ENCODE data around the gene GPR27.
A peak's percentile ranks its signal among the peaks of the same experiment; 100 is the strongest.

The GPR27 gene

DNA sequence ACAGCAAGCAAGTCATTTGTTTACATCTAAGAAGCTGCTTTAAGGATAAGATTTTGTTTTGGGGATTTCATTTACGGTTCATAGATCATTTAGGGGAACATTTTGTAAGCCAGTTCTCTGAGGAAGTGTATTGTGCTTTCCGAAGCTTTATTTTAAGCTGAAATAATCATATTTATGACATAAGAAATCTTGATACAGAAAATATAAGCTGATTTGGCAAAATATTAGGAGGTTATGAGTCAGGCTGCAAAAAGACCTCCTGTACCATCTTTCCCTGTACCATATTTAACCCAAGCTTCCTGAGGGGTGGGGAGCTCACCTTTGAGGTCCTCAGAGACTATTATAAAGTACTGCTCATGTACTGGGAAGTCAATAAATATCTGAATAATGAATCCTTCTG is 20.3 kb upstream of the GPR27 start:
- no peak for DNase-seq

GRCh38 chr3:71734881-71735280 is 18.8 kb upstream of the GPR27 start:
- DNase-seq, result no peak

DNA sequence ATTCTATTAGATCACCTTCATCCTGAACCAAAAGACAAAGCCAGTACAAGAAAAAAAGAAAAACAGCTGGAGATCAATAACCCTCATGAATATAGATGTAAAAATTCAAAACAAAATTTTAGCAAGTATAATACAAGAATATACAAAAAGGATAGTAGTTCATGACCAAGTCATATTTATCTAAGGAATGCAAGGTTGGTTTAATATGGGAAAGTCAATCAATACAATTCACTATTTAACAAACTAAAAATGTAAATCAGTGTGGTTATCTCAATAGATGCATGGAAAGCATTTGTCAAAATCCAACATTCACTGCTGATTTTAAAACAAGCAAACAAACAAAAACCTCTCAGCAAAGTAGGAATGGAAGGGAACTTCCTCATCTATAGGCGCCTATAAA is 11.0 kb upstream of the GPR27 start:
- no peak for DNase-seq

DNA sequence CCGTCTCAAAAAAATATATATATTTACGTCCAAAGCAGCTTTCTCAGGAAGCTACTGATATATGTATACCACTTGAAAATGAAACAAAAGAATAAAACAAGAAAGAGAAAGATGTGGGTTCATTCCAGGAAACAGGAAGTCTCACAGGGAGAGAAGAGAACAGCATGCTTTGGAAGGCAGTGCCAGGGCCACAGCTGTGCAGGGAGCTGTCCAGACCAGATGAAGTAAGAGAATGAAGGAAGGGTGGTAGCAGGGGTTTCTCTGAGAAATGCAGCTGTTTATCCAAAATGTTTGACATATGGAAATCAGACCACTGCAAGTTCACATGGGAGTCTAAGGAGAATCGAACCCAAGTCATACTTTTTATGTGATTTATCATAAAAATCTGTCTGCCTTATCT is 8.9 kb upstream of the GPR27 start:
- DNase-seq, result no peak

DNA sequence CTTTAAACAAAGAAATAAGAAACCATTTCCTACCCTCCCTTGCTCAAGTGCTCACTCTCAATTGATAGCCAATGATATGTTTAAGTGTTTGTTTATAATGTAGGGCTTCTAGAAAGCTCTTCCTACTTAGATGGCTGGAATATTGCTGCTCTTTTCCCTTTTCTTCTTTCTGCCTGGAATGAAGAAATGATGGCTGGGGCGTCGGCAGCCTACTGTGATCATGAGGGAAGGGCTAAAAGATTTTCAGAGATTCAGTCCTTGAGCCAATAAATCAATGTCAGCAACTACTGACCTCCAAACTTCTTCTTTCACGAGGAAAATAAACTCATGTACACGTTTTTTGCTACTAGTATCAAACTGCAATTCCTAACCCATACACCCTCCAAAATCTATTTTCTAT is 2.1 kb upstream of the GPR27 start:
- DNase-seq, result no peak

DNA sequence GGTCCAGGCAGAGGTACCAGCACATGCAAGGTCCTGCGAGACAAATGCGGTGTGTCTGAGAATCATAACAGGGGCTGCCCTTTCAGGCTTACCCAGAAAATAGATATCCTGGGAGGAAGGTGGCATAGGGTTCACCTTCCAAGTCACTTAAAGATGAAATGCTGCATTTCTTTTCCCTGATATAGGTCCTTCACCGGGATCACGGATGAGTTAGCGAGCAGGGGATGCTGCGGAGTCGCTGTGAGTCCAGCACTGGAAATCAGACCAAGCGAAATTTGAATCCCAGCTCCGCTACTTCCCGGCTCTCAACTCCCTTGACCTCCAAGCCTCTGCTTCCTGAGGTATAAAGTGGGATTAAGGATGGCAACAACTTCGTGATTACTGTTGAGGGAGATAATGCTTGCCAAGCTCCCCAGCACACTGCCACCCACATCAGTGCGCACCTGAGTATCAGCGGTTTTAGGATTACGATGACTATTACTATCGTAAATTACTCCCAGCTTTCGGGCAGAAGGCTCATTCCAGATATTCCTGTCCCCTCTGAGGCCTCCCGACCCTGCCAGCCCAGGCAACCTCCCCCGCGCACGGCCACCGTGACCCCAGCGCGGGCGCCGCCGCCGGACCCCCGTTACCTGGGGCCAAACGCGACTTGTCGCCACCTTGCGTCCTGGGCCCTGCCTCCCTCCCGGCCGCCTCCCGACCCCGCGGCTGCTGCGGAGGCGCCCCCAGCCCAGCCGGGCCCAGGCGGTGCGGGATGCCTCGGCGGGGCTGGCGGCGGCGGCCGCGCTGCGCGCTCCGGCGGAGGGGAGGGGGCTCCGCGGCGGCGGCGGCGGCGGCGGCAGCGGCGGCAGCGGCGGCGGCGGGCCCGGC is 589 bp upstream of the GPR27 start:
- no peak for DNase-seq

DNA sequence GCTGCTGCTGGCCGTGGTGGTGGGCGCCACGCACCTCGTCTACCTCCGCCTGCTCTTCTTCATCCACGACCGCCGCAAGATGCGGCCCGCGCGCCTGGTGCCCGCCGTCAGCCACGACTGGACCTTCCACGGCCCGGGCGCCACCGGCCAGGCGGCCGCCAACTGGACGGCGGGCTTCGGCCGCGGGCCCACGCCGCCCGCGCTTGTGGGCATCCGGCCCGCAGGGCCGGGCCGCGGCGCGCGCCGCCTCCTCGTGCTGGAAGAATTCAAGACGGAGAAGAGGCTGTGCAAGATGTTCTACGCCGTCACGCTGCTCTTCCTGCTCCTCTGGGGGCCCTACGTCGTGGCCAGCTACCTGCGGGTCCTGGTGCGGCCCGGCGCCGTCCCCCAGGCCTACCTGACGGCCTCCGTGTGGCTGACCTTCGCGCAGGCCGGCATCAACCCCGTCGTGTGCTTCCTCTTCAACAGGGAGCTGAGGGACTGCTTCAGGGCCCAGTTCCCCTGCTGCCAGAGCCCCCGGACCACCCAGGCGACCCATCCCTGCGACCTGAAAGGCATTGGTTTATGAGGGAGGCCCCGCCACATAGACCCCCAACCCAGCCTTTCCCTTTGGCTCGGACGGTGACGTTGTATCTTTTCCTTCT is 1.1 kb downstream of the GPR27 start:
- DNase-seq, result no peak

DNA sequence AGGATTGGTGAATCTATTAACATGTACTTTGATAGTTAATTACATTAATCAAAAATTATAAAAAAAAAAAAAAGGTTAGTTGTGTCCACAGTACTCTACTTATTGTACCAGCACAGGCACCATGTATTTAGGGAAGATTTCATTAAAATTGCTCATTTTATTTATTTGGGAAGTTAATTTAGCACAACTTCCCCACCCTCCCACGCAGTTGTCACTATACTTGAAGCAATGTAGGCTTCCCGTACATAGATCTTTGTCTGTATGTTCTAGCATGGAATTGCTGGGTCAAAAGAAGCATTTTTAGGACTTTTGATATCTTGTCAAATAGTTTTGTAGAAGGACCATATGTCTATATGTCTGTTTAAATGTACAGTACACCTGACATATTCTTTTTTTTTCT is 4.4 kb downstream of the GPR27 start:
- no peak for DNase-seq

DNA sequence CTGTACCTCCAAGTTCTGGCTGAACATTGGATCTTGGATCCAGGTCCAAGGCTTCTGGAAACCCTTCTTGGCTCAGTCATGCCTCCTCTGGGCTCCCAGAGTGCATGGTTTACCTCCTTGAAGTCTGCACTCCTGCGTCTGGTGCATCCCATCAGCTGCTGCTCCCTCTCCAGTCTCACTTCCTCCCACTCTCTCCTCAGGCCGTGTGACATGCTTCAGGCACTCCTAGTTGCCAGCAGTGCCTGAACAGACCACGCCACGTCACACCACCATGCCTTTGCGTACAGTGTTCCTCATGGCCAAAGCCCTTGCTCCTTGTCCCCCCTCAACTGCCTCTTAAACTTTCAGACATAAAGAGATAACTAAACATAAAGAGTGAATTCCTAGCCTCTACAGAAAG is 5.7 kb downstream of the GPR27 start:
- no peak for DNase-seq

GRCh38 chr3:71760140-71760539 is 6.5 kb downstream of the GPR27 start:
- no peak for DNase-seq

GRCh38 chr3:71763426-71763825 is 9.8 kb downstream of the GPR27 start:
- DNase-seq, result no peak

DNA sequence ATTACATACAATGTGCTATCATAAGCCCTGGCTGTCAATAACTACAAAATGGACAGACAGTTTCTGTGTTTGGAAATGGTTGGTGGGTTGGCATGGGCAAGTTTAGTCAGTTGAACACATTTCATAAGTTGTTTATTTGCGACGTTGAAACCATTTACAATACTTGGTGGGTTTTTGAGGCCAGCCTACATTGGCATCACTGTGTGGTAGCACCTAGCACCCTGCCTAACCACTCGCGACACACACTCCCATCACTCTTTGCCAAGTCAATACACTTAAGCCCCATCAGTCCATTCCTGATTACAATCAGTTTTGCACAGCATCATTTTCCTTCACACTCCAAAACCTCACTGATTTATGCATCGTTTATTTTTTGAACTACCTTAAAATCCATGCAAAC is 17.5 kb downstream of the GPR27 start:
- no peak for DNase-seq

DNA sequence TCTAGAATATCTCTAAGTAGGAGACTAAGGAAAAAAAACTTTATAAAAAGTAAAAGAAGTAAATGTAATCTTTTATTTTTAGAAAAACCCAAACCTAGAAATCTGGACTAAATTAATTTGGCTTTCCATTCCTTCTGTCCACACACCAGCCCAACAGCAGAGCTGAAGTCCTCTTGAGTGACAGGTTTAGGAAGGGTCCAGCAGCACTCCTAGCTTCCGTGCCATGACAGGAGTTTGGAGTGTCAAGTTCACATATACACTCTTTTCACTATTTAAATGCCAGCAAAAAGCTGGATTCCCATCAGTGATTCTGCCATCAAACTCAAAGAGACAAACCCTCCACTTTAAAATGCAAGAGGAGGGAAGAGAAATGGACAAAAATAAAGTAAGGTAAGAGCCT is 18.2 kb downstream of the GPR27 start:
- DNase-seq, result no peak

- no peak for DNase-seq
These were observed 22.9 kb downstream of the GPR27 start for GRCh38 chr3:71776538-71776937.

- no peak for DNase-seq
These were observed 24.7 kb downstream of the GPR27 start for GRCh38 chr3:71778353-71778752.

DNA sequence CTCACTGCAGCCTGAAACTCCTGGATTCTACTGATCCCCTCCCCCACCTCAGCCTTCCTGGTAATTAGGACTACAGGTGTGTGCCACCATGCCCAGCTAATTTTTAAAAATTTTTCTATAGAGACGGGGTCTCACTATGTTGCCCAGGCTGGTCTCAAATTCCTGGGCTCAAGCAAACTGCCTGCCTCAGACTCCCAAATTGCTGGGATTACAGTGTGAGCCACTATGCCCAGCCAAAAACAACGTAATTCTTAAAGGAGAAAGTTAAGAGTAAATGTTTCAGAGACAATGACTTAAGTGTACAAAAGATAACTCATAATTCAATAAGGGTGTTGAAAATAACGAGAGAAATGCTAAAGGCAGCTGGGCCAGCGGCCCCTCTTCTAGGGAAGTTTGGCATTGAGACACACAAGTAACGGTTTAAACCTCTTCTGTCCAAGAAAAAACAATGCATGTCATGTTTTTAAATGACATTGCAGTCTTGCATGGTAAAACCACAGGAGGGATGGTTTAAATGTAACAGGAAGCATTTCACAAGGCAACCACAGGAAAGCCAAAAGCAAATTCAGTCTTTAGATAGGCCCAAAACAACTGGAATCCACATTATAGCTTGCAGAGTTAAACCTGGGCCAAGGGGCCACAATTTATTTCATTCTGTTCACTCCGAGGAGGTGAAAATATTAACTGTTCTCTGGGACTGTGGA is 26.2 kb downstream of the GPR27 start:
- DNase-seq, result no peak

GRCh38 chr3:71780430-71780829 is 26.8 kb downstream of the GPR27 start:
- DNase-seq, result no peak

GRCh38 chr3:71783152-71783551 is 29.5 kb downstream of the GPR27 start:
- DNase-seq, result no peak

- no peak for DNase-seq
These were observed 30.7 kb downstream of the GPR27 start for GRCh38 chr3:71784201-71784913.

- DNase-seq, result peak; percentile 15
These were observed 31.4 kb downstream of the GPR27 start, which contains the start of gene PROK2 for GRCh38 chr3:71784914-71785531. PROK2 (minus strand) TSS chr3:71785148; CDS start chr3:71785052, 96 bp downstream.

DNA sequence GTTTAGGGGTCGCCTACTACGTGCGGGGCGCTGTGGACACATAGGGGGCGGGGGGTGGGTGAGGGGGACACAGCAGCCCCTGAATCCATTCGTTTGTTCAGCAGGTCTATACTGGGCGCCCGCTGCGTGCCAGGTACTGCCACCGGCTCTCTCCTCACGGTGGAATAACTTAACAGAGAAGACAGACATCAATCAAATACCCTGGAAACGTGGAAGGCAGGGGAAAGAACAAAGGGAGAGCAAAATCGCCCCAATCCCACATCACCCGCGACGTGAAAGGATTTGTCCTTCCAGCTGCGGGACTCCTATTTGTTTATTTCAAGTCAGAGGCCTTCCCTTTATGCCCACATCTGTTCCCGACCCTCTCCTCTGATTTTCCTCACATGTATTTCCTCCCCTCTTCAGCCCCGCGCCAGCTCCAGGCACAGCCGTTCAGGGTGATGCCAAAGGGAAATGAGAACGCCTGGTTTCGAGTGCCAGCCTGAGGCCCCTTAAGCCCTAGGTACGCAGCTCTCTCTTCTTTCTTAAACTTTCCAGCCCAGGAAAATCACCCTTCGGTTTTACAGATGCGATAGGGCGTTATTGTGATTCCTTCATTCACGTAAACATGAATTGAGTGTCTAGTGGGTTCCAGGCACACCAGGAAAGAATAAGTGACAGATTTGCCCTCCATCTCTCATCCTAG is 32.0 kb downstream of the GPR27 start:
- DNase-seq, result no peak

GRCh38 chr3:71786217-71786549 is 32.5 kb downstream of the GPR27 start:
- DNase-seq, result no peak

Measured in fibroblast of skin of scalp (primary cell).